Stimulated activated CD8-positive, alpha-beta memory T cell treated with anti-CD3 and anti-CD28 coated beads, Interleukin-15, amount 100 ng/mL, for 4 hours (primary cell): ENCODE results near the gene CDH3.

Experiments used
- DNase-seq, 2 donors: peaks; one replicate each; pipeline ENCODE4 v3.0.0-alpha.2; 2020; ENCODE audit warnings: low read depth in 2 of 2

The CDH3 gene

DNA sequence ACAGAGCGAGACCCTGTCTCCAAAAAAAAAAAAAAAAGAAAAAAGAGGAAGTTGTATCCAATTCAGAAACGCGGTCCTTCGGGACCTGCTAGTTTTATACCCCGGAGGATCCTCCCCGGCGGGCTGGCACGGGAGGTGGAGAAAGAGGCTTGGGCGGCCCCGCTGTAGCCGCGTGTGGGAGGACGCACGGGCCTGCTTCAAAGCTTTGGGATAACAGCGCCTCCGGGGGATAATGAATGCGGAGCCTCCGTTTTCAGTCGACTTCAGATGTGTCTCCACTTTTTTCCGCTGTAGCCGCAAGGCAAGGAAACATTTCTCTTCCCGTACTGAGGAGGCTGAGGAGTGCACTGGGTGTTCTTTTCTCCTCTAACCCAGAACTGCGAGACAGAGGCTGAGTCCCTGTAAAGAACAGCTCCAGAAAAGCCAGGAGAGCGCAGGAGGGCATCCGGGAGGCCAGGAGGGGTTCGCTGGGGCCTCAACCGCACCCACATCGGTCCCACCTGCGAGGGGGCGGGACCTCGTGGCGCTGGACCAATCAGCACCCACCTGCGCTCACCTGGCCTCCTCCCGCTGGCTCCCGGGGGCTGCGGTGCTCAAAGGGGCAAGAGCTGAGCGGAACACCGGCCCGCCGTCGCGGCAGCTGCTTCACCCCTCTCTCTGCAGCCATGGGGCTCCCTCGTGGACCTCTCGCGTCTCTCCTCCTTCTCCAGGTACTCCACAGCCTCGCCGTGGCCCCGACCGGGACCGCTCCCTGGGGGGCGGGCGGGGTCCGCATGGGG is at the start of gene CDH3:
TSS of gene CDH3 (plus strand) at position 596 of the 779 bp plus-strand sequence. CDS start at position 666, 70 bp downstream.
- no peak for DNase-seq

DNA sequence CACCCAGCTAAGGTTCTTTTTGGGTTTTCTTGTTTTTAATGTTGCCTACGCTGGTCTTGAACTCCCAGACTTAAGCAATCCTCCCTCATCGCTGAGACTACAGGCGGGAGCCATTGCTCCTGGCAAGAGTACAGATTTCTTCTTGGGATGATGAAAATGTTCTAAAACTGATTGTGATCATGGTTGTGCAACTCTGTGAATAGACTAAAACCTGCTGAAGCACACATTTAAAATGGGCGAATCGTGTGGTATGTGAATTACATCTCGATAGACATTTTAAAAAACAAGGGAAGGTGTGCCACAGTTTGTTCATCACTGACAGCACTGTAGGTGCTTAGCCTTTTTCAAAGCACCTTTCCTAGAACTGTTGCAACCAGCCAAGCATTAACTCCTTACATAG is 48.8 kb upstream of the CDH3 start:
- DNase-seq = no peak

DNA sequence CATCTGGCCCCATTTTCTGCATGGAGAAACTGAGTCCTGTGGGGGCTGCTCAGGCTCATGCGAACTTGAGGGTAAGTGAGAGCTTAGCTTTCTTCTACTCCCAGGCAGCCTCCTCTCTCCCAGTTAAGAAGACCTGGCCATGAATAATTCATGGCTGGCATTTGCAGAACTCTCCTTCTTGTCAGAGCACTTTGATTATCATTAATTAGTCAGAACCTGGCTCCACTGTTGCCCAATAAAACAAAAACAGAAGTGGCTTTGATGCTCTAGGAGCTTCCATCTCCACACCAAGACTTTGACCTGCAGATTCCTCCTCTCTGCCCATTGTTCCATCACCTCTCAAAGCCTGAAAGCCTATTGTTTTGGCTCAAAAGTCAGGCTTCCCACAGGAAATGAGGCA is 45.5 kb upstream of the CDH3 start:
- DNase-seq = no peak

DNA sequence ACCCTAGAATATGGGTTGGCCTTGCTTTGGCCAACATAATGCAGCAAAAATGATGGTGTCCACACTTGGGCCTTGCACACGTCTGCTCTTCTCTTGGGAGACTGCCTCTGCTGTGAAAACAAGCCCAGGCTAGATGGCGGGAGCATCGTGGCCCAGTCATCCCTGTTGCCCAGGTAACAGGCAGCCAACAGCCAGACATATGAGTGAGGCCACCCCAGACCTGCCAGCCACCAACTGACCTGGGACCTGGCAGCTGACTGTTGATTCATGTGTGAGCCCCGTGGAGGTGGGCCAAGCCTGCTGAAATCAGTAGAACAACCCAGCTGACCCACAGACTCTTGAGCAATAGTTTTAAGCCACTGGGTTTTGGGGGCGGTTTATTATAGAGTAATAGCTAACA is 39.4 kb upstream of the CDH3 start:
- no peak for DNase-seq

DNA sequence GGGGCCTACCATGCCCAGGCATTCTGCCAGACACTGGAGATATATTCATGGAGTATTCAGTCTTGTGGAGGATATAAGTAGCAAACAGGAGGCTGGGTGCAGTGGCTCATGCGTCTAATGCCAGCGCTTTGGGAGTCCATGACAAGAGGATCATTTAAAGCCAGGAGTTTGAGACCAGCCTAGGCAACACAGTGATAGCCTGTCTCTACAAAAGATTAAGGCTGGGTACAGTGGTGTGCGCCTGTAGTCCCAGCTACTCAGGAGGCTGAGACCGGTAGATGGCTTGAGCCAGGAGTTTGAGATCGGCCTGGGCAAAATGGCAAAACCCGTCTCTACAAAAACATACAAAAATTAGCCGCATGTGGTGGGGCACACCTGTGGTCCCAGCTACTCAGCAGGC is 37.7 kb upstream of the CDH3 start:
- DNase-seq = no peak

DNA sequence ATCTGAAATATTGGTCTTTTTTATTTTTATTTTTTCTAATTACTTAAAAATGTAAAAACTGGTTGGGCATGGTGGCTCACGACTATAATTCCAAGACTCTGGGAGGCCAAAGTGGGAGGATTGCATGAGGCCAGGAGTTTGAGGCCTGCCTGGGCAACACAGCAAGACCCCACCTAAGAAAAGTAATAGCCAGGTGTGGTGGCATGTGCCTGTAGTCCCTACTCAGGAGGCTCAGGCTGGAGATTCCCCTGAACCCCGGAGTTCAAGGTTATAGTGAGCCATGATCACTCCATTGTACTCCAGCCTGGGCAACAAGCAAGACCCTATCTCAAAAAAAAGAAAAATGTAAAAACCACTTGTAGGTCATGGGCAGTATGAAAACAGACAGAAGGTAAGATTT is 36.8 kb upstream of the CDH3 start:
- no peak for DNase-seq

DNA sequence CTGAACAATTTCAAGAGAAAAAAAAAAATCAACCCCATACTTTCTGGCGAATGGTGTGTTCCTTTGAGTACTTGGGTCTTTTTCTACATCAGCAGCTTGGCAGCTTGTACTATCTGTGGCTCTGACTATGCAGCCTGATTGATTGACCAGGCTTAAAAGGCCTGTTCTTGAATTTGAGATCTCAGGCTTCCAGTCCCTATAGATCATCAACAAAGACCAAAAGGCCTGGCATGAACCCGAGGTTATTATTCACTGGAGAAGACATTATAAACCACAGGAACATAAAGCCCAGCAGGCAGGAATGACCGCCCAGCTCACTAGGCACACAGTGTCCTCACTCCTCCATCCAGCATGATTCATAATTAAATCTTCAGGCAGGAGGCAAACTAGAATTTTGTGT is 32.1 kb upstream of the CDH3 start:
- no peak for DNase-seq

DNA sequence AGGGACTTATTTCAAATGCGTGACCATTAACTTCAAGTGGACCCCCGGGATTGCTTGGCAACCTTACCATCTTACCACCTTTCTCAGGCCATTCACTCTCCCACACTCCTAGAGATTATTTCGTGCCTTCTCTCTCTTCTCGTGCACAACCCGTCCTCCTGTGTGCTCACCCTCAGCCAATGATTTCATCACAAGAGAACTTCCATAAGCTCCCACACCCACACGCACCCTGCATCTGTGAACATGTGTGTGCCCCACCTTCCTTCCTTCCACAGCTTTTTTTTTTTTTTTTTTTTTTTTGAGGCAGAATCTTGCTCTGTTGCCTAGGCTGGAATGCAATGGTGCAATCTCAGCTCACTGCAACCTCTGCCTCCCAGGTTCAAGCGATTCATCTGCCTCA is 27.4 kb upstream of the CDH3 start:
- DNase-seq = no peak

DNA sequence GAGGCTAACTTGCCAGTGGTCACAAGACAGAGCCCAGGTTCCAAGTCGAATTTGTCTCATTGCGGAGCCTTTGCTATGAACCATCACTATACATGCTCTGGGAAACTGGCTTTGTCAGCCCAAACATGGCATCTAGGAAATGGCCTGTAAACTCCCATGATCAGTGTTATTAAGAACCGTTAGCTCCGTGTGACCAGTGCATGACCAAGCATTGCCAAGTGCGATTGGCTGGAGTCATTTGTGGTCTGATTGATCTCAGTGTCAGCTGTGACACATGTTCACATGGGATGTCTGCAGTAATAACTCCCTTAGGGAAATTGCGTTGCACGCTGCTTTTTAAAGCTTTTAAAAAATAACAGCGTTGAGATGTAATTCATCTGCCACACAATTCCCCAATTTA is 18.6 kb upstream of the CDH3 start:
- DNase-seq = no peak

DNA sequence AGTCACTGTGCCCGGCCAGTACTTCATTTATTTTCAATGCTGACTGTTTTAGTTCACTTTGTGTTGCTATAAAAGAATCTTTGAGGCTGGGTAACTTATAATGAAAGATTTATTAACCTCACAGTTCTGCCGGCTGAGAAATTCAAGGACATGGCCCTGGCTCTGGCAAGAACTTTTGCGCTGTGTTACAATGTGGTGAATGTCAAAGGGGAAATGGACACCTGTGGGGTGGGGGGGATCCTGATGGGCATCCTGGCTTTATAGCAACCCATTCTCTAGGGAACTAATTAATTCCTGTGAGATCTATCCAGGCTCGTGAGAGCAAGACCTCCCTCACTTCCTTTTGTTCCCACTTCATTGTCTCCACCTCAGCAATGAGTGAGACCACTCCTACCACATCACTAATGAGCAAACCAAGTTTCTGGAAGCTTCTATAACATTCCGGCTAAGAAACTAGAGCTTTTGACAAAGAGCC is 17.1 kb upstream of the CDH3 start:
- no peak for DNase-seq

DNA sequence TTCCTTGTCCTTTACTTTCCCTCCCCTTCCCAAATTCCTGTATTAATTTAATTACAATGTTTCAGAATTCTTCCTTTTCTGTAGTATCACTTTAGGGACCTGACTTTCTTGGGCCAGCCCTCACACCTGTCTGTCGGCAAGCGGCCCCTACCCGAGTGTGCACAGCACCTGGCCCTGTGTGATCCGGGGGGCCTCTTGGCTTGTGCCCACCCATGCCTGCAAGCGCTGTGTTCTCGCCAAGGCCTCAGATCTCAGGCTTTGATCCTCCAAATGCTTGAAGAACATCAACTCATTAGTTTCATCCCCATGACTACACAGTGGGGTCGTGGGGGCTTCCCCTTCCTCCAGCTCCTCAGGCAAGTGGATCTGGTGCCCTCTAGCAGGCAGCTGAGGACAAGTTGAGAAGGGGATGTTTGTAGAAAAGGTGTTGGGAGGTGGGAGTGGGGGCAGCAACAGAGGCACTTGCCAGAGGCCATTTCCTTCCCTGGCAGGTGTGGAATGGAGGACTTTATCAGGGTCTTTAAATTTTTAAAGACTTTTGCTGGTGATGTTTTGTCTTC is 15.7 kb upstream of the CDH3 start:
- DNase-seq = no peak

DNA sequence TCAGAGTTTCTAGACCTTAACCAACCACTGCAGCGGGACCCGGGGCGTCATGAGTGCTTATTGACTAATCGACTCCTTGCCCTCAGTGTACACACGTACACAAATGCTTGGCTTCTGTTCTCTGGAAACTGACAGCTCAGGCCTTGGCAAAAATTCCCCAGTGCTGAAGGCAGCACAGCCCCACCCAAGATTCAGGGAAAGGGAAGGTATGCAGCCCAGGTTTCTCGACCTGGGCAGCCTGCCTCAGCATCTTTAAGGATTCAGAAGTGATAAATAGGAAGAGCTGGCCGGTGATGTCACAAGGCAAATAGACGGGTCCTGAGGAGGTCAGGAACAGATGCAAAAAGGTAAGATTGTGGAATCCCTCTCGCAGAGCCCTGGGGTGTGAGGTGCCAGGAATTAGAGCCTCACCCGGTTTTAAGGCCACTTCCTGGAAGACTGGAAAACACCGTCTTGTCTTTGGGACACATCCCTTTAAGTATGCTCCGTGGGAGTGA is 9.0 kb upstream of the CDH3 start:
- DNase-seq = no peak

DNA sequence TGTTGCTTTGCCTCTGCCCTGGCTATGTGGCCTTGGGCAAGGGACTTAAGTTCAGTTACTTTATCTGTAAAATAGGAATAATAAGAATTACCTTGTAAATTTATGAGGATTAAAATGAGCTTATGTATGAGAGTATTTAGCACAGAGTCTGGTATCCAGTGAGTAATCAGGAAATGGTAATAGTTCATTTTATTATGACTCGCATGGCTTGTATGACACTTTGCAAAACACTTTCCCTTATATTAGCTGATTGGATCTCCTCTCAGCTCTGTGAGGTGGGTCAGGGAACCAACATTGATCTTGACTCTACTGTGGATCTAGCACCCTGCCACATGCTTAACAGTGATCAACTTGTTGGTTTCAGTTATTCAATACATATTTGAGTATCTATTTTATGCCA is 8.3 kb upstream of the CDH3 start:
- DNase-seq = no peak

DNA sequence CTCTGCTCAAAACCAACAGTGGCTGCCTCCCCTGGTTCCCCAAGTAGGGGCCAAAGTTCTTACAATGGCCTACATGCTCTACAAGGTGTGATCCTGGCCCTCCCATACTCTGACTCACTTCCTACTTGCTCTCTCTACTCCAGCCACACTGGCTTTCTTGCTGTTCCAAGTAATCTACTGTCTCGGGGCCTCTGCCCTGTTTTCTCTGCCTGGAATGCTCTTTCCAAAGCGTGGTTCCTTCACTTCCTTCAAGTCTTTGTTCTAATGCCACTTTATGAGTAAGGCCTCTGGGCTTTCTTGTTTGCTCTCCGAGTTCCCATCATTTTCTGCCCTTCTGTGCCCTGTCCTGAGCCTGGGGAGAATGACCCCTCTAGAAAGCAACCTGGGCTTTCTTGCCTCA is 4.1 kb upstream of the CDH3 start:
- DNase-seq = no peak

DNA sequence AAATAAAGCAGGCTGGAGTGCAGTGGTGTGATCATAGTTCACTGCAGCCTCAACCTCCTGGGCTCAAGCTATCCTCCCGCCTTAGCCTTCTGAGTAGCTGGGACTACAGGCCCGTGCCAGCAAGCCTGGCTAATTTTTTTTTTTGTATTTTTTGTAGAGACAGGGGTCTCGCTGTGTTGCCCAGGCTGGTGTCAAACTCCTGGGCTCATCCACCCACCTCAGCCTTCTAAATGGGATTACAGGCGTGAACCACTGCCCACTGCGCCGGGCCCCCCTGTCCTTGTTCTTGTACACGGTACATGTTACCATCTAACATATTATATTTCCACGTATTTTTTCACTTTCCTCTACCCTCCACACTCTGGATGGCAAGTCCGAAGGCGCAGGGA is 3.1 kb upstream of the CDH3 start:
- DNase-seq = no peak

DNA sequence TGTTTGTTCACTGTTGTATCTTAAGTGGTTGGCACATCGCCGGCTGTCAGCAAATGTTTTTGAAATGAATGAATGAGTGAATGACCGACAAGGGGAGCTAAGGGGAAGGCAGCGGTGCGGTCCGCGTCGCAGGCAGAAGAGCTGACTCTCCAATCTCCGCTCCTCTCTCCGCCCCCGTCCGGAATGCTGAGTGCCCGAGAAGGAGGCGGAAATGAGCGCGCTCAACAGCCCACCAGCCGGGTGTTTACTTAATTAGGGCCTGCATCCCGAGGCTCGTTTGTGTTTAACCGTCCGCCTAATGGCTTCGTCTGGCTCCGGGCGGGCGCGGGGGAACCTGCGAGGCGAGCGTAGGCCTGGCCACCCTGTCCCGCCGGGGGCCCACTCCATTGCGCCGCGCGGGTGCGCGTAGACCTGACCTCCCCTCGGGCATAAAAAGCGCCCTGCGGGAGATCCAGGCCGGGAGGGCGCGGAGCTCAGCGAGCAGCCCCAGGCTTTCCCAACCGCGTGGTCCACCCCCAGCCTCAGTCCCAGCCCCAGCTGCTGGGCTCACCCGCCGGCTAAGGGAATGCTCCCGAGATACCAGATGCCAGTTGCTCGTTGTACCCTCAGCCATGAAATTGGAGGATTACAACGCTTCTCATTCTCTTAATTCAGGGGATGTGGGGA is 2.5 kb upstream of the CDH3 start:
- DNase-seq = no peak

DNA sequence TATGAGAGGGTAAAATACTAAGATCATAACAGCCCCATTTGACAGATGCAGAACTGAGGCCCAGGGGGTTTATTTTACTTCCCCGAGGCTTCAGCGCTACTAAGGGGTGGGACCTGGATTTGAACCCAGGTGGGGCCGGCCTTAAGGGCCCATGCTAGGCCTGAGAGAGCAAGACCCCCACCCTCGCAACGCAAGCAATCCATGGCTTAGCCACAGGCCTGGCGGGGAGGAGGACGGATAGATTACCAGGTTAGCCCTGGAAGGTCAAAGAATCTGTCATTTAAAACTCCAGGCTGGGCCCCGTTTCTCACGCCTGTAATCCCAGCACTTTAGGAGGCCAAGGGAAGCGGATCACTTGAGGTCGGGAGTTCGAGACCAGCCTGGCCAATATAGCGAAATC is 1.9 kb upstream of the CDH3 start:
- no peak for DNase-seq

DNA sequence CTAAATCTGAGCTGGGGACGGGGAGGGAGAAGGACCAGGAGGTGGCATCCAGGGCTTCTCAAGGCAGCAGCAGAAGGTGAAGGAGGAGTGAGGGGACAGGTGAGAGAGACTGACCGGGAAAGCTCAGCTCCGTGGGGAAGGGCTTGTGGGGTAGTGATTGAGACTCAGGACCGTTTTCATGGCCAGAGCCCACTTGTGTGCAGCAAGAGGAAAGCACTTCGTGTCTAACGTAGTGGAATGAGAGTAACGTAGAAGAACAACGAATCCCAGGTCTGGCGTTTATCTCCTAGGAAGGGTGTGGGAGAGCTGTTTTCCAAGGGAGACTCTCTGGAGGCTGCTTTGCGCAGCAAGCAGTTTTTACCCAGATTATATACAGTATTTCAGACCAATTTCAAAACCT is 1.3 kb upstream of the CDH3 start:
- DNase-seq = no peak

DNA sequence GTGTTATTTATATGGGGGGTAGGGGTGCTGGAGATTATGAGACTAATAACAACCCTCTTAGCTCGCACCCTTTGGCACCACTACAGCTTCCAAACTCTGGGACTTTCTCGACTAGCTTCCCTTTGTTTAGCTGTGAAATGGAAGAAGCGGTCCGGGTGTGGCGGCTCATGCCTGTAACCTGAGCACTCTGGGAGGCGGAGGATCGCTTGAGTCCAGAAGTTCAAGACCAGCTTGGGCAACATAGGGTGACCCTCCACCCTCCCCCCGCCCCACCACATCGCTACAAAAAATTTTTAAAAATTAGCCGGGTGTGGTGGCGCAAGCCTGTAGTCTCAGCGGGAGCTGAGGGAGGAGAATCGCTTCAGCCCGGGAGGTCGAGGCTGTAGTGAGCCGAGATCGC is 814 bp upstream of the CDH3 start:
- no peak for DNase-seq

DNA sequence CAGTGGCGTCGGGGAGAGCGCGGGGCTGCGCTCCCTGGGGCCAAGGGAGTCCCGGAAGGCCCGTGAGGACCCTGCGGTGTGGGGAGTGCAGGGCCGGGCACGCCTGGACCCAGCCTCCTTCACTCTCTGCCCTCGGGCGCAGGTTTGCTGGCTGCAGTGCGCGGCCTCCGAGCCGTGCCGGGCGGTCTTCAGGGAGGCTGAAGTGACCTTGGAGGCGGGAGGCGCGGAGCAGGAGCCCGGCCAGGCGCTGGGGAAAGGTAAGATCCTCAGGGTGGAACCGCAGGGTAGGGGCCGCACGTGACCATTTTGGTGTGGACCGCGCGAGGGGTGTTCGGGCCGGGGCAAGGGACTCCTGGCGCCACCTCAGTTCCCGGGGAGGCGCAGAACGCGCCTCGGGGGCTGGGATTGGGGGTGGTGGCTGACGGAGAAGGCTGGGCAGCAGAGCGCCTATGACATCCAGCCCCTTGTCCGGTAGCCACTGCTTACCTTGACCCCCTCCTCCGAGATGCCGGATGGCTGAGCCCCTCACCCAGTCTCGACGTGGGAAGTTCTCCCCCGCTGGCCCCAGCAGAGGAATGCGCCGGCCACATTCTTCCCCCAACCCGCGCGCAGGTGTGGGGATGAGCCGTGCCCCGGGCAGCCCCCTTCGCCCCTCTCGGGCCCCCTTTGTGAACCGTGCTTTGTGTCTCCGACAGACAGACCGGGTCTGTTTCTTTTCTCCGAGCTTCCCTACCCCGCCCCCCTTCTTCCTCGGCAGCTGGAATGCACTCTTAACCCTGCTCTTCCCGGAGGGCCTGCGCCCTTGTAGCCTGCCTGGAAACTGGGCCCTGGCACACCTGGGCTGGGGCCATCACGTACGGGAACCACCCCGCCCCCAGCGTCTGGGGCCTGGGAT is 631 bp downstream of the CDH3 start:
- DNase-seq = no peak

DNA sequence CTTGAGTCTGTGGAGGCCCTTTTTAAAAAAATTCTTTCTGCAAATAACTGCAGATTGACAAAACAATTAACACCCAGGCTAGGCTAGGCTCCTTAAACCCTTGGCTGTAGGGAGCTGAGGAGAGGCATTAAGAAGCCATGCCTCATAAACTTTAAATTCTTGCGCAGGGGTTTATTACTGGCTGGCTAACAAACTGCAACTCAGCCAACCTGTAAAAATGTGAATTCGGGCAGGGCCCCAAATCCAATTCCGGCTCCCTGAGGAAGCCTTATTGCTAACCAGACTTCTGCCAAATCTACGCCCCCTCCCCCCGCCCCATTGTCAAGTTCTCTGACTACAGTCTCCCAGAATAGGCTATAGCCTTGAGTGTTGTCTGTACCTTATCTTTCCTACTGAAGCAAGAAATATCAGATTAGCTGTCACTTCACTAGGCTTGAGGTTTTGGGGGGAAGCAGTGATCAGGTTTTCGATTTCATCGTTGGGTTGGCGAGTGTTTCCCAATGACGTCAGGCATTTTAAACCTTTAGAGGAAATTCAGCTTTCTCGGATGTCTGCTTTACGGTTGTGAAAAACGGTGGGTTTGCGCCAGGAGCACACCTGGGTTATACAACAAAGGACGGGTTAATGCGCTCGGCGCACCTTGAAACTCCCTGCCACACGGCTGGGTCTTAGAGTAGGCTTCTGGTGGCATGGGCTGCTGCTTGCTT is 2.0 kb downstream of the CDH3 start:
- DNase-seq = no peak
